ENCODE results near the gene SPAG16.

- TF ChIP-seq CTCF (IDR thresholded peaks at IDR 0.05; ENCODE audit: insufficient read depth, low read length, poor library complexity, severe bottlenecking) (peak; percentile 79), EZH2phosphoT487 (conservative IDR thresholded peaks at IDR 0.05; ENCODE audit: low read length) (no peak)
These were observed 37.6 kb upstream of the SPAG16 start for GRCh38 chr2:213246497-213247281.
